GM18907 (cell line): Measurements from ENCODE around the gene CHI3L2.
"Not testable (repeated sequence)": the region's sequence is repeated elsewhere in the genome, so short reads cannot be mapped to it uniquely, and the experiment has no call there.

Experiments
- ATAC-seq: cut with Tn5 transposase; IDR thresholded peaks from one replicate; pipeline ENCODE4 v1.9.1; 2021; ENCODE audit warnings: mild to moderate bottlenecking, moderate library complexity; ENCODE audit not compliant: unreplicated experiment

Gene CHI3L2

GRCh38 chr1:111201275-111202090 lies 26.0 kb upstream of the CHI3L2 start:
- no peak for ATAC-seq

GRCh38 chr1:111202366-111202706 lies 25.2 kb upstream of the CHI3L2 start:
- no peak for ATAC-seq

- ATAC-seq = peak; percentile 3
Measured at GRCh38 chr1:111202707-111203623, 24.5 kb upstream of the CHI3L2 start.

GRCh38 chr1:111203681-111204200 lies 23.8 kb upstream of the CHI3L2 start:
- peak; percentile 53 for ATAC-seq

GRCh38 chr1:111204201-111204982 lies 23.1 kb upstream of the CHI3L2 start:
- ATAC-seq = peak; percentile 71

- no peak for ATAC-seq
Measured at GRCh38 chr1:111204983-111205713, 22.4 kb upstream of the CHI3L2 start.

GRCh38 chr1:111205714-111206050 lies 21.8 kb upstream of the CHI3L2 start:
- ATAC-seq = no peak

- ATAC-seq = no peak
Measured at GRCh38 chr1:111208921-111209320, 18.6 kb upstream of the CHI3L2 start.

GRCh38 chr1:111209622-111210021 lies 17.9 kb upstream of the CHI3L2 start:
- ATAC-seq = no peak

- no peak for ATAC-seq
Measured at GRCh38 chr1:111211921-111212320, 15.6 kb upstream of the CHI3L2 start.

GRCh38 chr1:111212634-111213335 lies 14.7 kb upstream of the CHI3L2 start:
- no peak for ATAC-seq

- ATAC-seq = no peak
Measured at GRCh38 chr1:111213412-111213811, 14.1 kb upstream of the CHI3L2 start.

- no peak for ATAC-seq
Measured at GRCh38 chr1:111214074-111214801, 13.3 kb upstream of the CHI3L2 start.

- no peak for ATAC-seq
Measured at GRCh38 chr1:111214884-111215283, 12.6 kb upstream of the CHI3L2 start.

- not testable (repeated sequence) for ATAC-seq
Measured at GRCh38 chr1:111215285-111215684, 12.2 kb upstream of the CHI3L2 start.

GRCh38 chr1:111216751-111217150 lies 10.8 kb upstream of the CHI3L2 start:
- no peak for ATAC-seq

GRCh38 chr1:111217183-111217910 lies 10.2 kb upstream of the CHI3L2 start:
- no peak for ATAC-seq
